ENCODE measurements around the gene SLC5A4.
"Not testable (repeated sequence)": the region's sequence is repeated elsewhere in the genome, so short reads cannot be mapped to it uniquely, and the experiment has no call there.

SLC5A4 gene

GRCh38 chr22:32197553-32198226 lies 57.5 kb downstream of the SLC5A4 start:
- DNase-seq = not testable (repeated sequence)

- not testable (repeated sequence) for DNase-seq
Observed at GRCh38 chr22:32195900-32196299, 59.2 kb downstream of the SLC5A4 start.

- DNase-seq = not testable (repeated sequence)
Observed at GRCh38 chr22:32193346-32193745, 61.8 kb downstream of the SLC5A4 start.

GRCh38 chr22:32191021-32191420 lies 64.1 kb downstream of the SLC5A4 start:
- not testable (repeated sequence) for DNase-seq

- no peak for DNase-seq
Observed at GRCh38 chr22:32185821-32186220, 69.3 kb downstream of the SLC5A4 start.

GRCh38 chr22:32183625-32184024 lies 71.5 kb downstream of the SLC5A4 start:
- DNase-seq = no peak

- DNase-seq = no peak
Observed at GRCh38 chr22:32181043-32181442, 74.1 kb downstream of the SLC5A4 start.

- DNase-seq = no peak
Observed at GRCh38 chr22:32177221-32177765, 77.9 kb downstream of the SLC5A4 start.

GRCh38 chr22:32175683-32176644 lies 79.2 kb downstream of the SLC5A4 start:
- no peak for DNase-seq

GRCh38 chr22:32175115-32175514 lies 80.0 kb downstream of the SLC5A4 start:
- no peak for DNase-seq

Measured in SIG-M5 (cell line).